Thoracic aorta (tissue), 2 donors: ENCODE results near the gene RPS6KA6. TPM values are rescaled to one million over a fixed set of nuclear protein-coding genes. Genes with fewer than 3 reads are reported as not detected.

Source experiments
- ATAC-seq: fragments of 150-250 bp; one replicate; pipeline ENCODE4 v1.8.0; 2017; ENCODE audit warnings: low read depth; ENCODE audit not compliant: insufficient number of reproducible peaks, low FRiP score
- DNase-seq: peaks from one replicate; pipeline ENCODE4 v3.0.0-alpha.2; 2020; ENCODE audit warnings: low spot score
- H3K27ac ChIP-seq, 2 donors: fragments of 200-600 bp; sonication (generic); 1 replicate in 1 of 2; 2 replicates in 1 of 2; pipeline ENCODE4 v1.5.1; 2016; ENCODE audit warnings: mild to moderate bottlenecking in 2 of 2, moderate library complexity in 2 of 2
- H3K27me3 ChIP-seq: fragments of 200-600 bp; sonication (generic); replicated peaks from 2 replicates; pipeline ENCODE4 v1.6.0; 2016; ENCODE audit warnings: mild to moderate bottlenecking; ENCODE audit not compliant: insufficient read depth
- H3K36me3 ChIP-seq: fragments of 200-600 bp; sonication (generic); one replicate; pipeline ENCODE4 v1.5.1; 2016
- H3K4me1 ChIP-seq, 2 donors: fragments of 200-600 bp; sonication (generic); 1 replicate in 1 of 2; 2 replicates in 1 of 2; pipeline versions ENCODE4 v1.5.1 to v1.6.0; 2016; ENCODE audit warnings: low read depth in 2 of 2, mild to moderate bottlenecking in 1 of 2; ENCODE audit not compliant: control insufficient read depth in 1 of 2
- H3K4me3 ChIP-seq: fragments of 200-600 bp; sonication (generic); 2 replicates; pipeline ENCODE4 v1.5.1; 2016; ENCODE audit warnings: mild to moderate bottlenecking
- H3K9me3 ChIP-seq: fragments of 200-600 bp; sonication (generic); 2 replicates; pipeline ENCODE4 v1.5.1; 2016
- total RNA-seq, 2 donors: library from RNA; depleted of rRNA; stranded (reverse); fragments of >200 nt; gene quantifications; one replicate each; pipeline versions ENCODE4 v1.1.0 to v1.2.3, GENCODE V29; 2016
- TF ChIP-seq, protein P1 (sequence below): fragments of 200-600 bp; sonication (generic); IDR thresholded peaks from one replicate; pipeline ENCODE4 v1.5.1; 2019; ENCODE audit warnings: antibody characterized with exemption

RPS6KA6 gene
- total RNA-seq, 2 donors from 2014 or later, result 8.5 to 9.6 TPM

DNA sequence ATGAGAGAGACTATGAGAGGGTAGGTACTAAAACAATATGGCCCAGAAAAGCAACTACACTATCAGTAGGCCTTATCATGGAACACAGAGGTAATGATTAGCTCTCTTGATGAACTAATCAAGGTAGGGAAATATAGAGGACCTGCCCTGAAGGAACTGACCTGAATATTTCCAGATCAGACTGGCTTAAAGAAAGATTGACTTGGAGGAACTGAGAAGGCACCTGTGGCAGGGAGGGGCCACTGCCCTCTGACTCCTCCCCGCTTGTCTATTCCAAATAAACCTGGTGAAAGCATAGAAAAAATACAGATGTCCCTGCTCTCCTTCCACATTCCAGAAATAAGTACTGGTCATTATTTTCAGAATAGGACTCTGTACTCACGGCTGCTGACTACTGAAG is 5.5 kb downstream of the RPS6KA6 start:
- ATAC-seq, result no peak
- Histone ChIP-seq H3K27ac (no peak overlapping the region), H3K36me3 (no peaks in the 10 kb centered on the region), H3K9me3 (no peaks in the 10 kb centered on the region), H3K4me1 (no peaks in the 10 kb centered on the region), H3K27me3 (no peaks in the 10 kb centered on the region), H3K4me3 (no peak overlapping the region)
- no peak for DNase-seq
- TF ChIP-seq, protein P1, sequence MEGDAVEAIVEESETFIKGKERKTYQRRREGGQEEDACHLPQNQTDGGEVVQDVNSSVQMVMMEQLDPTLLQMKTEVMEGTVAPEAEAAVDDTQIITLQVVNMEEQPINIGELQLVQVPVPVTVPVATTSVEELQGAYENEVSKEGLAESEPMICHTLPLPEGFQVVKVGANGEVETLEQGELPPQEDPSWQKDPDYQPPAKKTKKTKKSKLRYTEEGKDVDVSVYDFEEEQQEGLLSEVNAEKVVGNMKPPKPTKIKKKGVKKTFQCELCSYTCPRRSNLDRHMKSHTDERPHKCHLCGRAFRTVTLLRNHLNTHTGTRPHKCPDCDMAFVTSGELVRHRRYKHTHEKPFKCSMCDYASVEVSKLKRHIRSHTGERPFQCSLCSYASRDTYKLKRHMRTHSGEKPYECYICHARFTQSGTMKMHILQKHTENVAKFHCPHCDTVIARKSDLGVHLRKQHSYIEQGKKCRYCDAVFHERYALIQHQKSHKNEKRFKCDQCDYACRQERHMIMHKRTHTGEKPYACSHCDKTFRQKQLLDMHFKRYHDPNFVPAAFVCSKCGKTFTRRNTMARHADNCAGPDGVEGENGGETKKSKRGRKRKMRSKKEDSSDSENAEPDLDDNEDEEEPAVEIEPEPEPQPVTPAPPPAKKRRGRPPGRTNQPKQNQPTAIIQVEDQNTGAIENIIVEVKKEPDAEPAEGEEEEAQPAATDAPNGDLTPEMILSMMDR, result no peak

- H3K9me3 ChIP-seq, result no peaks in the 10 kb centered on the region
- H3K4me3 ChIP-seq, result no peak overlapping the region
- TF ChIP-seq, protein P1, result no peak
- no peaks in the 10 kb centered on the region for H3K27me3 ChIP-seq
- H3K36me3 ChIP-seq, result no peaks in the 10 kb centered on the region
- H3K4me1 ChIP-seq, result no peaks in the 10 kb centered on the region
- DNase-seq (no peak), ATAC-seq (no peak)
- no peak overlapping the region for H3K27ac ChIP-seq
These were observed 12.0 kb downstream of the RPS6KA6 start for GRCh38 chrX:84175958-84176357.

- H3K27ac ChIP-seq, result no peak overlapping the region
- ATAC-seq, result no peak
- DNase-seq, result no peak
- no peaks in the 10 kb centered on the region for H3K36me3 ChIP-seq
- no peaks in the 10 kb centered on the region for H3K9me3 ChIP-seq
- TF ChIP-seq, protein P1, result no peak
- H3K4me1 ChIP-seq, result no peaks in the 10 kb centered on the region
- no peaks in the 10 kb centered on the region for H3K27me3 ChIP-seq
- no peak overlapping the region for H3K4me3 ChIP-seq
These were observed 12.7 kb downstream of the RPS6KA6 start for GRCh38 chrX:84175274-84175673.

- Histone ChIP-seq H3K4me1 (no peaks in the 10 kb centered on the region), H3K9me3 (no peaks in the 10 kb centered on the region), H3K36me3 (no peaks in the 10 kb centered on the region), H3K27ac (no peak overlapping the region), H3K27me3 (no peaks in the 10 kb centered on the region), H3K4me3 (no peak overlapping the region)
- TF ChIP-seq, protein P1, result no peak
- ATAC-seq (no peak), DNase-seq (no peak)
These were observed 13.7 kb downstream of the RPS6KA6 start for GRCh38 chrX:84174348-84174747.

DNA sequence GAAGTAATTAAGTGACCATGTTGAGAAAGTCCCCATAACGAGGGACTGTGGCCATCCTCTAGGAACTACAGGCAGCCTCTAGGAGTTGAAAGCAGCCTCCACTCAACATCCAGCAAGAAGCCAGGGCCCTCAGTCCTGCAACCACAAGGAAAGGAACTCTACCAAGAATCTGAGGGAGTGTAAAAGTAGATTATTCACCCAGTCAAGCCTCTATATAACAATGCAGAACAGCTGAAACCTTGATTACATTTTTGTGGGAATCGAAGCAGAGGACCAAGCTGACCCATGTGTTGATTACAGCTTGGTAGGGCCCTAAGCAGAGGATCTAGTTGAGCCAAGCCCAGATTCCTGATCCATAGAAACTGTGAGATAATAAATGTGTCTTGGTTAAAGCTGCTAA is 17.1 kb downstream of the RPS6KA6 start:
- TF ChIP-seq, protein P1, result no peak
- ATAC-seq (no peak), DNase-seq (no peak)
- H3K36me3 ChIP-seq, result no peaks in the 10 kb centered on the region
- H3K27me3 ChIP-seq, result no peaks in the 10 kb centered on the region
- H3K27ac ChIP-seq, result no peak overlapping the region
- no peaks in the 10 kb centered on the region for H3K9me3 ChIP-seq
- H3K4me1 ChIP-seq, result no peaks in the 10 kb centered on the region
- no peak overlapping the region for H3K4me3 ChIP-seq
